ENCODE measurements around the gene ABCB9. TPM values are rescaled to one million over a fixed set of nuclear protein-coding genes. Genes with fewer than 3 reads are reported as not detected.

Gene ABCB9
- total RNA-seq, 1 donor from 2014 or later: 5.0 TPM

- no peak for DNase-seq (ENCODE audit: low read depth in 2 of 2)
Observed at GRCh38 chr12:122964439-122965257, 1.6 kb downstream of the ABCB9 start.

- DNase-seq (ENCODE audit: low read depth in 2 of 2): peak in 1 of 2 donors; percentile 47
Observed at GRCh38 chr12:122963941-122964265, 2.4 kb downstream of the ABCB9 start.

- peak in 1 of 2 donors; percentile 39 for DNase-seq (ENCODE audit: low read depth in 2 of 2)
Observed at GRCh38 chr12:122961531-122962329, 4.5 kb downstream of the ABCB9 start.

- no peak for DNase-seq (ENCODE audit: low read depth in 2 of 2)
Observed at GRCh38 chr12:122960193-122960569, 6.1 kb downstream of the ABCB9 start.

GRCh38 chr12:122959566-122960192 is 6.6 kb downstream of the ABCB9 start:
- no peak for DNase-seq (ENCODE audit: low read depth in 2 of 2)

- peak; percentile 95 to 96 for DNase-seq (ENCODE audit: low read depth in 2 of 2)
Observed at GRCh38 chr12:122958198-122958888, 7.9 kb downstream of the ABCB9 start.

GRCh38 chr12:122956035-122956434 is 10.2 kb downstream of the ABCB9 start:
- DNase-seq (ENCODE audit: low read depth in 2 of 2): no peak

GRCh38 chr12:122955156-122955555 is 11.1 kb downstream of the ABCB9 start:
- no peak for DNase-seq (ENCODE audit: low read depth in 2 of 2)

- DNase-seq (ENCODE audit: low read depth in 2 of 2): peak; percentile 86 to 88
Observed at GRCh38 chr12:122951979-122952892, 14.0 kb downstream of the ABCB9 start.

GRCh38 chr12:122951406-122951805 is 14.9 kb downstream of the ABCB9 start:
- peak; percentile 61 to 89 for DNase-seq (ENCODE audit: low read depth in 2 of 2)

GRCh38 chr12:122949816-122950675 is 16.2 kb downstream of the ABCB9 start:
- no peak for DNase-seq (ENCODE audit: low read depth in 2 of 2)

GRCh38 chr12:122949405-122949804 is 16.9 kb downstream of the ABCB9 start:
- DNase-seq (ENCODE audit: low read depth in 2 of 2): no peak

GRCh38 chr12:122948605-122949004 is 17.7 kb downstream of the ABCB9 start:
- no peak for DNase-seq (ENCODE audit: low read depth in 2 of 2)

- DNase-seq (ENCODE audit: low read depth in 2 of 2): peak; percentile 57 to 64
Observed at GRCh38 chr12:122947352-122947792, 18.9 kb downstream of the ABCB9 start.

GRCh38 chr12:122946690-122947341 is 19.4 kb downstream of the ABCB9 start:
- peak; percentile 96 to 100 for DNase-seq (ENCODE audit: low read depth in 2 of 2)

GRCh38 chr12:122944605-122945592 is 21.4 kb downstream of the ABCB9 start:
- DNase-seq (ENCODE audit: low read depth in 2 of 2): peak in 1 of 2 donors; percentile 36

- DNase-seq (ENCODE audit: low read depth in 2 of 2): peak; percentile 75 to 85
Observed at GRCh38 chr12:122943196-122943595, 23.1 kb downstream of the ABCB9 start.

GRCh38 chr12:122942637-122943036 is 23.6 kb downstream of the ABCB9 start:
- DNase-seq (ENCODE audit: low read depth in 2 of 2): no peak
